Measurements from ENCODE around the gene TMC3. TPM values are rescaled to one million over a fixed set of nuclear protein-coding genes. Genes with fewer than 3 reads are reported as not detected.

TMC3 gene
- total and polyA plus RNA-seq, 4 donors: 0.03 TPM; not detected in 3

DNA sequence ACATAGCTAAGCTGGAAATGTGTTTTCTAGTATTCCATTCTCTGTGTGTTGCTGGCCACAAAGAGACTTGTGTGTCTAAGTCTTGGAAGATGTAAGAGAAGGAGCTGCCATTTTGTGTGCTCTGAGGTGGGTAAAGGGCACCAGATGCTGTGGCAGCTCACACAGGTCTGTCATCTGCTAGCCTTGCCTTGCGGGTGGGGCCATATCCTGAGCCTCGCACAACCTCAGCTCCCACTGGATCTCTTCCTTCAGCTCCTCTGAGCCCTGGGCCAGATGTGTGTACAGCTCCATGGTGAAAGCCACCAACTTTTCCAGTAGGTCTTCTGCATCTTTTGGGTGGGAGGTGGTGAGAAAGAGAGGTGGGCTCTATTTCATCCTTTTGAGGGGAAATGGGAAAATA is 6.7 kb upstream of the TMC3 start:
- H3K9me3 ChIP-seq (ENCODE audit: control insufficient read depth in 4 of 4, insufficient read depth in 3 of 4, low read length in 3 of 4): peaks cover 0 to 4% (median 0%) of the 10 kb centered on the region in 4 donors
- no peak overlapping the region for H3K4me3 ChIP-seq
- no peaks in the 10 kb centered on the region for H3K36me3 ChIP-seq (ENCODE audit: control insufficient read depth in 4 of 4, insufficient read depth in 4 of 4, low read length in 4 of 4)
- WGBS, 2 donors: 80 to 90% methylated on average over 2 of the region's 2 CpGs
- ATAC-seq (ENCODE audit: insufficient read depth, low FRiP score) (no peak), DNase-seq (no peak)
- H3K27me3 ChIP-seq (ENCODE audit: control insufficient read depth in 3 of 3, insufficient read depth in 3 of 3, low read length in 2 of 3): no peaks in the 10 kb centered on the region
- H3K4me1 ChIP-seq (ENCODE audit: control insufficient read depth in 5 of 5, insufficient read depth in 5 of 5, low read length in 5 of 5): no peaks in the 10 kb centered on the region
- H3K27ac ChIP-seq (ENCODE audit: low read depth in 1 of 2, low read length in 1 of 2): no peak overlapping the region
- no peak overlapping the region for H3K9ac ChIP-seq (ENCODE audit: insufficient read depth in 1 of 2, low read length in 2 of 2)
- TF ChIP-seq, protein P1, sequence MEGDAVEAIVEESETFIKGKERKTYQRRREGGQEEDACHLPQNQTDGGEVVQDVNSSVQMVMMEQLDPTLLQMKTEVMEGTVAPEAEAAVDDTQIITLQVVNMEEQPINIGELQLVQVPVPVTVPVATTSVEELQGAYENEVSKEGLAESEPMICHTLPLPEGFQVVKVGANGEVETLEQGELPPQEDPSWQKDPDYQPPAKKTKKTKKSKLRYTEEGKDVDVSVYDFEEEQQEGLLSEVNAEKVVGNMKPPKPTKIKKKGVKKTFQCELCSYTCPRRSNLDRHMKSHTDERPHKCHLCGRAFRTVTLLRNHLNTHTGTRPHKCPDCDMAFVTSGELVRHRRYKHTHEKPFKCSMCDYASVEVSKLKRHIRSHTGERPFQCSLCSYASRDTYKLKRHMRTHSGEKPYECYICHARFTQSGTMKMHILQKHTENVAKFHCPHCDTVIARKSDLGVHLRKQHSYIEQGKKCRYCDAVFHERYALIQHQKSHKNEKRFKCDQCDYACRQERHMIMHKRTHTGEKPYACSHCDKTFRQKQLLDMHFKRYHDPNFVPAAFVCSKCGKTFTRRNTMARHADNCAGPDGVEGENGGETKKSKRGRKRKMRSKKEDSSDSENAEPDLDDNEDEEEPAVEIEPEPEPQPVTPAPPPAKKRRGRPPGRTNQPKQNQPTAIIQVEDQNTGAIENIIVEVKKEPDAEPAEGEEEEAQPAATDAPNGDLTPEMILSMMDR (IDR thresholded peaks at IDR 0.05; ENCODE audit: control extremely low read depth, extremely low read depth): no peak

DNA sequence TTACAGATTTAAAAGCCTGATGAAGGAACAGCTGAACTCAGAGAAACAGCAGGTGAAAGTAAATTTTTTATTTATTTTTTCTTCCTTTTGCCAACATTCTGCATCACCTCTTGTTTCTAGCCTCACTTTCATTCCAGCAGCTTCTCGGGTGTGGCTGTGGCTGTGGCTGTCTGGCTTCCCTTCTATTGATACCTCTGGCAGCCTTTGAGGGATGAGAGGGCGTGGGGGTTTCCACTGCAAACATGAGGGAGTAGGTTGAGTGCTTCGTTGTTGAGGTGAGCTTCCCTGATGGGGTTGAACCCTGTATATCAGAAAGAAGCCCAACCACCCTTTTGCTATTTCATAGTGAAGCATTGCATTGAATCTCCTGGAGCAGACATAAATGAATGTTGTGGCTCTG is 6.2 kb upstream of the TMC3 start:
- Histone ChIP-seq H3K36me3 (ENCODE audit: control insufficient read depth in 4 of 4, insufficient read depth in 4 of 4, low read length in 4 of 4) (no peaks in the 10 kb centered on the region), H3K4me3 (no peak overlapping the region), H3K9me3 (ENCODE audit: control insufficient read depth in 4 of 4, insufficient read depth in 3 of 4, low read length in 3 of 4) (peaks cover 0 to 4% (median 0%) of the 10 kb centered on the region in 4 donors), H3K4me1 (ENCODE audit: control insufficient read depth in 5 of 5, insufficient read depth in 5 of 5, low read length in 5 of 5) (no peaks in the 10 kb centered on the region), H3K27me3 (ENCODE audit: control insufficient read depth in 3 of 3, insufficient read depth in 3 of 3, low read length in 2 of 3) (no peaks in the 10 kb centered on the region), H3K27ac (ENCODE audit: low read depth in 1 of 2, low read length in 1 of 2) (no peak overlapping the region), H3K9ac (ENCODE audit: insufficient read depth in 1 of 2, low read length in 2 of 2) (no peak overlapping the region)
- no peak for DNase-seq
- TF ChIP-seq, protein P1 (IDR thresholded peaks at IDR 0.05; ENCODE audit: control extremely low read depth, extremely low read depth): no peak
- 67 to 78% methylated on average over 3 of the region's 3 CpGs for WGBS, 2 donors
- ATAC-seq (ENCODE audit: insufficient read depth, low FRiP score): no peak

DNA sequence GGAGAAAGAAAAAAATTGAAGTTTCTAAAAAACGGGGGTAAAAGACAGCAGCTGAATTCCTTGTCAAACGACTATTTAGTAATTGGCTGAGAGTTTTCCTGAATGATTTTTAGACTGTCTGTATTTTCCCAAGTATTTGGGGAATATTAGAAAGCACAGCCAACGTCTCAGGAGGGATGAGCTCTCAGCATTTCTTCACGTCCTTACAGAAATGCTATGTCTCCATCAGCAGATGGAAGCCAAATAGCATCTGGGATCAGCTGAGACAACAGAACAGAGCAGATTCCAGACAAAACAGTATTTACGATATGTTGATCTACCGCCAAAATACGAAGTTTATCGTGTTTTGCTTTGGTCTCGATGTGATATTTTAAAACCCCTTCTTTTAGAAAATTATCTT is 5.3 kb upstream of the TMC3 start:
- WGBS, 2 donors: 73 to 80% methylated on average over 9 of the region's 9 CpGs
- TF ChIP-seq, protein P1 (IDR thresholded peaks at IDR 0.05; ENCODE audit: control extremely low read depth, extremely low read depth): no peak
- no peak for DNase-seq

DNA sequence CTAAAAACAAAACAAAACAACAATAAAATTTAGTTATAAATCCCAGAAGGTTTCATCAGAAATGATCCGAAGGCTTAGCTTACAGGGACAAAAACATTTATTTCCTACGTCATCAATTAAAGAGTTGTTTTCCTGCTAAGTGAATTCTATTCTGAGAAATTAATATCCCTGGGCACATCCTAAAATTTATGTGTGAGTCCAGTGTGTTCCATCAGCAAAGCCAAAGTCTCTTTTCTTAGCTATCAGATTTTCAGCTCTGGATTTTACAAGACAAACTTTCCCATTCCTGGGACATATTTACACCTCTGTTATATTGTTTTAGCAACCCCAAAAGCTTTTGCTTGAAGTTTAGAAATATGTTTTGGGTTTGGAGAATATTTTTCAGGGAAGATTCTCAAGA is 4.4 kb upstream of the TMC3 start:
- H3K36me3 ChIP-seq (ENCODE audit: control insufficient read depth in 4 of 4, insufficient read depth in 4 of 4, low read length in 4 of 4): no peaks in the 10 kb centered on the region
- DNase-seq (no peak), ATAC-seq (ENCODE audit: insufficient read depth, low FRiP score) (no peak)
- no peak overlapping the region for H3K9ac ChIP-seq (ENCODE audit: insufficient read depth in 1 of 2, low read length in 2 of 2)
- 90 to 92% methylated on average over 2 of the region's 2 CpGs for WGBS, 2 donors
- H3K4me3 ChIP-seq: no peak overlapping the region
- H3K27ac ChIP-seq (ENCODE audit: low read depth in 1 of 2, low read length in 1 of 2): no peak overlapping the region
- H3K27me3 ChIP-seq (ENCODE audit: control insufficient read depth in 3 of 3, insufficient read depth in 3 of 3, low read length in 2 of 3): no peaks in the 10 kb centered on the region
- peaks cover 0 to 4% (median 0%) of the 10 kb centered on the region in 5 donors for H3K4me1 ChIP-seq (ENCODE audit: control insufficient read depth in 5 of 5, insufficient read depth in 5 of 5, low read length in 5 of 5)
- TF ChIP-seq, protein P1 (IDR thresholded peaks at IDR 0.05; ENCODE audit: control extremely low read depth, extremely low read depth): no peak
- H3K9me3 ChIP-seq (ENCODE audit: control insufficient read depth in 4 of 4, insufficient read depth in 3 of 4, low read length in 3 of 4): no peaks in the 10 kb centered on the region

More for the DNA sequence above, 5.3 kb upstream of the TMC3 start:
- H3K36me3 ChIP-seq (ENCODE audit: control insufficient read depth in 4 of 4, insufficient read depth in 4 of 4, low read length in 4 of 4): no peaks in the 10 kb centered on the region
- ATAC-seq (ENCODE audit: insufficient read depth, low FRiP score): no peak
- H3K9me3 ChIP-seq (ENCODE audit: control insufficient read depth in 4 of 4, insufficient read depth in 3 of 4, low read length in 3 of 4): no peaks in the 10 kb centered on the region
- no peaks in the 10 kb centered on the region for H3K4me1 ChIP-seq (ENCODE audit: control insufficient read depth in 5 of 5, insufficient read depth in 5 of 5, low read length in 5 of 5)
- no peak overlapping the region for H3K4me3 ChIP-seq
- no peak overlapping the region for H3K27ac ChIP-seq (ENCODE audit: low read depth in 1 of 2, low read length in 1 of 2)
- no peaks in the 10 kb centered on the region for H3K27me3 ChIP-seq (ENCODE audit: control insufficient read depth in 3 of 3, insufficient read depth in 3 of 3, low read length in 2 of 3)
- no peak overlapping the region for H3K9ac ChIP-seq (ENCODE audit: insufficient read depth in 1 of 2, low read length in 2 of 2)

Measured in lung (tissue), 12 donors.